ENCODE results near the gene TMTC3.

Gene TMTC3

DNA sequence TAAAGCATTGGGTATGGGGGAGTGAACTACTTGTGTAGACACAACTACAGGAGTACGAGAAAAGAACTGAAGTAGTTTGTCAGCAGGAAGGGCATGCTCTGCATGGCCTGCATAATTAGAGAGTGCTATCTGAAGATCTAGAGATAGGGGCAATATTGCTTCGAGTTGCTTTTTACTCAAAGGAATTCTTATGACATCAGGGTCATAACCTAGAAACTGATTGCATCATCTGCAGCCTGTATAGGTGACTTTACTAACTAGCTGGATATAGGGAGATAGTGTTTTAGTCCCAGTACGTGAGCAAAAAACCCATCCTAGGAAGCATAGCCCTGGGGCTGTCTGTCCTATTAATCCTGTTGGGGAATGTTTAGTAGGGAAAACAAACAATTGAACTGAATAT, 39.8 kb downstream of the TMTC3 start (continued):
- TF ChIP-seq ZXDB (tag by site-specific recombination; IDR thresholded peaks at IDR 0.05) (no peak), ZNF19 (tag by site-specific recombination; IDR thresholded peaks at IDR 0.05; ENCODE audit: low read depth) (no peak)
- TF ChIP-seq, protein P1, sequence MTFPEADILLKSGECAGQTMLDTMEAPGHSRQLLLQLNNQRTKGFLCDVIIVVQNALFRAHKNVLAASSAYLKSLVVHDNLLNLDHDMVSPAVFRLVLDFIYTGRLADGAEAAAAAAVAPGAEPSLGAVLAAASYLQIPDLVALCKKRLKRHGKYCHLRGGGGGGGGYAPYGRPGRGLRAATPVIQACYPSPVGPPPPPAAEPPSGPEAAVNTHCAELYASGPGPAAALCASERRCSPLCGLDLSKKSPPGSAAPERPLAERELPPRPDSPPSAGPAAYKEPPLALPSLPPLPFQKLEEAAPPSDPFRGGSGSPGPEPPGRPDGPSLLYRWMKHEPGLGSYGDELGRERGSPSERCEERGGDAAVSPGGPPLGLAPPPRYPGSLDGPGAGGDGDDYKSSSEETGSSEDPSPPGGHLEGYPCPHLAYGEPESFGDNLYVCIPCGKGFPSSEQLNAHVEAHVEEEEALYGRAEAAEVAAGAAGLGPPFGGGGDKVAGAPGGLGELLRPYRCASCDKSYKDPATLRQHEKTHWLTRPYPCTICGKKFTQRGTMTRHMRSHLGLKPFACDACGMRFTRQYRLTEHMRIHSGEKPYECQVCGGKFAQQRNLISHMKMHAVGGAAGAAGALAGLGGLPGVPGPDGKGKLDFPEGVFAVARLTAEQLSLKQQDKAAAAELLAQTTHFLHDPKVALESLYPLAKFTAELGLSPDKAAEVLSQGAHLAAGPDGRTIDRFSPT (tag by site-specific recombination; IDR thresholded peaks at IDR 0.05): no peak

DNA sequence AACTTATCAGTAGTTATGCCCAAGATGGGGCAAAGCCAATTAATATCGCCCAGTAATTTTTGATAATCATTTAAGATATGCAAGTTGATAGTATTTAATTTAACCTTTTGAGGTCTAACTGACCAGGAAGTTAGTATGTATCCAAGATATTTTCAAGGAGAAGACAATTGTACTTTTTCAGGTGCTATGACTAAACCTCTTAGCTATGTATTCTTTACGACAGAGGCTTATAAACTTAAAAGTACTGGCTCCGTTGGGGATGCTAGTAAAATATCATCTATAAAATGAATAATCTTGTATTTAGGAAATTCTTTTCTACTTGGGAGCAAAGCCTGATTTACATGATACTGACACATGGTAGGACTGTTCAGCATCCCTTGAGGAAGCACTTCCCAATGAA, 40.3 kb downstream of the TMTC3 start:
- Histone ChIP-seq H3K9me3 (ENCODE audit: control insufficient read depth, insufficient read depth, low read depth, low read length) (no peaks in the 10 kb centered on the region), H3K4me1 (ENCODE audit: control insufficient read depth, insufficient read depth, low read length) (no peaks in the 10 kb centered on the region), H3K4me3 (ENCODE audit: low read depth, low read length) (no peak overlapping the region), H3K36me3 (ENCODE audit: control insufficient read depth in 2 of 2, insufficient read depth in 1 of 2, low read length in 2 of 2) (peaks cover 8 to 34% of the 10 kb centered on the region in 2 experiments), H3K27ac (ENCODE audit: extremely low read depth, low read depth, low read length) (no peak overlapping the region)
- TF ChIP-seq ZBTB48 (tag by site-specific recombination; IDR thresholded peaks at IDR 0.05): no peak
- TF ChIP-seq ZNF549 (tag by site-specific recombination; IDR thresholded peaks at IDR 0.05): no peak
- TF ChIP-seq TRIM28 (IDR thresholded peaks at IDR 0.05; ENCODE audit: borderline replicate concordance, low read length): no peak
- TF ChIP-seq ZNF548 (tag by site-specific recombination; IDR thresholded peaks at IDR 0.05): no peak
- TF ChIP-seq ZNF777 (tag by site-specific recombination; IDR thresholded peaks at IDR 0.05; ENCODE audit: borderline replicate concordance): no peak
- no peak for TF ChIP-seq EGR2 (tag by site-specific recombination; IDR thresholded peaks at IDR 0.05; ENCODE audit: low read depth)
- no peak for TF ChIP-seq ZNF239 (tag by site-specific recombination; IDR thresholded peaks at IDR 0.05)
- TF ChIP-seq, protein P2, sequence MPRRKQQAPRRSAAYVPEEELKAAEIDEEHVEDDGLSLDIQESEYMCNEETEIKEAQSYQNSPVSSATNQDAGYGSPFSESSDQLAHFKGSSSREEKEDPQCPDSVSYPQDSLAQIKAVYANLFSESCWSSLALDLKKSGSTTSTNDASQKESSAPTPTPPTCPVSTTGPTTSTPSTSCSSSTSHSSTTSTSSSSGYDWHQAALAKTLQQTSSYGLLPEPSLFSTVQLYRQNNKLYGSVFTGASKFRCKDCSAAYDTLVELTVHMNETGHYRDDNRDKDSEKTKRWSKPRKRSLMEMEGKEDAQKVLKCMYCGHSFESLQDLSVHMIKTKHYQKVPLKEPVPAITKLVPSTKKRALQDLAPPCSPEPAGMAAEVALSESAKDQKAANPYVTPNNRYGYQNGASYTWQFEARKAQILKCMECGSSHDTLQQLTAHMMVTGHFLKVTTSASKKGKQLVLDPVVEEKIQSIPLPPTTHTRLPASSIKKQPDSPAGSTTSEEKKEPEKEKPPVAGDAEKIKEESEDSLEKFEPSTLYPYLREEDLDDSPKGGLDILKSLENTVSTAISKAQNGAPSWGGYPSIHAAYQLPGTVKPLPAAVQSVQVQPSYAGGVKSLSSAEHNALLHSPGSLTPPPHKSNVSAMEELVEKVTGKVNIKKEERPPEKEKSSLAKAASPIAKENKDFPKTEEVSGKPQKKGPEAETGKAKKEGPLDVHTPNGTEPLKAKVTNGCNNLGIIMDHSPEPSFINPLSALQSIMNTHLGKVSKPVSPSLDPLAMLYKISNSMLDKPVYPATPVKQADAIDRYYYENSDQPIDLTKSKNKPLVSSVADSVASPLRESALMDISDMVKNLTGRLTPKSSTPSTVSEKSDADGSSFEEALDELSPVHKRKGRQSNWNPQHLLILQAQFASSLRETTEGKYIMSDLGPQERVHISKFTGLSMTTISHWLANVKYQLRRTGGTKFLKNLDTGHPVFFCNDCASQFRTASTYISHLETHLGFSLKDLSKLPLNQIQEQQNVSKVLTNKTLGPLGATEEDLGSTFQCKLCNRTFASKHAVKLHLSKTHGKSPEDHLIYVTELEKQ (tag by site-specific recombination; IDR thresholded peaks at IDR 0.05; ENCODE audit: borderline replicate concordance): no peak
- no peak for TF ChIP-seq ZNF266 (tag by site-specific recombination; IDR thresholded peaks at IDR 0.05; ENCODE audit: low read depth)
- TF ChIP-seq ZNF843 (tag by site-specific recombination; IDR thresholded peaks at IDR 0.05): no peak
- no peak for TF ChIP-seq ZSCAN30 (tag by site-specific recombination; IDR thresholded peaks at IDR 0.05)
- no peak for TF ChIP-seq ZNF341 (tag by site-specific recombination; IDR thresholded peaks at IDR 0.05; ENCODE audit: low read depth)
- no peak for TF ChIP-seq ZNF791 (tag by site-specific recombination; IDR thresholded peaks at IDR 0.05)
- TF ChIP-seq ZNF37A (tag by site-specific recombination; IDR thresholded peaks at IDR 0.05): no peak
- no peak for TF ChIP-seq ZNF837 (tag by site-specific recombination; IDR thresholded peaks at IDR 0.05)
- TF ChIP-seq, protein P3, sequence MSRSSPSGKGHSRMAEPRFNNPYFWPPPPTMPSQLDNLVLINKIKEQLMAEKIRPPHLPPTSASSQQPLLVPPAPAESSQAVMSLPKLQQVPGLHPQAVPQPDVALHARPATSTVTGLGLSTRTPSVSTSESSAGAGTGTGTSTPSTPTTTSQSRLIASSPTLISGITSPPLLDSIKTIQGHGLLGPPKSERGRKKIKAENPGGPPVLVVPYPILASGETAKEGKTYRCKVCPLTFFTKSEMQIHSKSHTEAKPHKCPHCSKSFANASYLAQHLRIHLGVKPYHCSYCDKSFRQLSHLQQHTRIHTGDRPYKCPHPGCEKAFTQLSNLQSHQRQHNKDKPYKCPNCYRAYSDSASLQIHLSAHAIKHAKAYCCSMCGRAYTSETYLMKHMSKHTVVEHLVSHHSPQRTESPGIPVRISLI (tag by site-specific recombination; IDR thresholded peaks at IDR 0.05): no peak
- TF ChIP-seq ZNF529 (tag by site-specific recombination; IDR thresholded peaks at IDR 0.05; ENCODE audit: insufficient replicate concordance): no peak
- TF ChIP-seq, protein P4, sequence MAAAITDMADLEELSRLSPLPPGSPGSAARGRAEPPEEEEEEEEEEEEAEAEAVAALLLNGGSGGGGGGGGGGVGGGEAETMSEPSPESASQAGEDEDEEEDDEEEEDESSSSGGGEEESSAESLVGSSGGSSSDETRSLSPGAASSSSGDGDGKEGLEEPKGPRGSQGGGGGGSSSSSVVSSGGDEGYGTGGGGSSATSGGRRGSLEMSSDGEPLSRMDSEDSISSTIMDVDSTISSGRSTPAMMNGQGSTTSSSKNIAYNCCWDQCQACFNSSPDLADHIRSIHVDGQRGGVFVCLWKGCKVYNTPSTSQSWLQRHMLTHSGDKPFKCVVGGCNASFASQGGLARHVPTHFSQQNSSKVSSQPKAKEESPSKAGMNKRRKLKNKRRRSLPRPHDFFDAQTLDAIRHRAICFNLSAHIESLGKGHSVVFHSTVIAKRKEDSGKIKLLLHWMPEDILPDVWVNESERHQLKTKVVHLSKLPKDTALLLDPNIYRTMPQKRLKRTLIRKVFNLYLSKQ (tag by site-specific recombination; IDR thresholded peaks at IDR 0.05; ENCODE audit: borderline replicate concordance): no peak
- ChIA-PET CTCF (interaction anchor here (0.6 kb wide), 2 partner anchors 22 to 71 kb away, joined by 3 read pairs; no protein-coding TSS in a partner anchor), POLR2A (no interaction called here)
